HG02798 (cell line): ENCODE results near the gene OLFML3.
"Not testable (repeated sequence)": the region's sequence is repeated elsewhere in the genome, so short reads cannot be mapped to it uniquely, and the experiment has no call there.

ENCODE experiments used
- ATAC-seq: cut with Tn5 transposase; IDR thresholded peaks from one replicate; pipeline ENCODE4 v1.9.1; 2021; ENCODE audit warnings: mild to moderate bottlenecking; ENCODE audit not compliant: unreplicated experiment, poor library complexity

The OLFML3 gene

GRCh38 chr1:113947388-113948107 lies 31.7 kb upstream of the OLFML3 start:
- ATAC-seq, result no peak

- not testable (repeated sequence) for ATAC-seq
These were observed 31.1 kb upstream of the OLFML3 start for GRCh38 chr1:113948151-113948550.

- ATAC-seq, result no peak
These were observed 30.3 kb upstream of the OLFML3 start for GRCh38 chr1:113949007-113949406.

- no peak for ATAC-seq
These were observed 28.4 kb upstream of the OLFML3 start for GRCh38 chr1:113950908-113951307.

GRCh38 chr1:113951719-113952118 lies 27.6 kb upstream of the OLFML3 start:
- ATAC-seq, result no peak

- no peak for ATAC-seq
These were observed 21.3 kb upstream of the OLFML3 start for GRCh38 chr1:113957984-113958383.

- ATAC-seq, result no peak
These were observed 20.6 kb upstream of the OLFML3 start for GRCh38 chr1:113958691-113959090.

GRCh38 chr1:113963281-113963906 lies 15.9 kb upstream of the OLFML3 start:
- ATAC-seq, result no peak

- ATAC-seq, result no peak
These were observed 13.4 kb upstream of the OLFML3 start for GRCh38 chr1:113965703-113966412.

GRCh38 chr1:113972954-113973353 lies 6.3 kb upstream of the OLFML3 start:
- ATAC-seq, result no peak

- ATAC-seq, result no peak
These were observed 3.9 kb upstream of the OLFML3 start for GRCh38 chr1:113975211-113975895.

- ATAC-seq, result no peak
These were observed 2.5 kb upstream of the OLFML3 start for GRCh38 chr1:113976609-113977278.

- ATAC-seq, result no peak
These were observed 1.4 kb upstream of the OLFML3 start for GRCh38 chr1:113977906-113978305.

GRCh38 chr1:113980110-113980509 lies 836 bp downstream of the OLFML3 start:
- no peak for ATAC-seq

GRCh38 chr1:113981962-113982931 lies 3.0 kb downstream of the OLFML3 start:
- peak; percentile 46 for ATAC-seq

GRCh38 chr1:113982949-113983348 lies 3.7 kb downstream of the OLFML3 start:
- ATAC-seq, result no peak

- no peak for ATAC-seq
These were observed 4.1 kb downstream of the OLFML3 start for GRCh38 chr1:113983391-113983790.

GRCh38 chr1:113983826-113984225 lies 4.6 kb downstream of the OLFML3 start:
- no peak for ATAC-seq

- no peak for ATAC-seq
These were observed 5.4 kb downstream of the OLFML3 start for GRCh38 chr1:113984710-113985109.
